Stomach (tissue), 9 donors: ENCODE data around the gene BFSP1. TPM values are rescaled to one million over a fixed set of nuclear protein-coding genes. Genes with fewer than 3 reads are reported as not detected.
A peak's percentile ranks its signal among the peaks of the same experiment; 100 is the strongest.

ENCODE experiments used
- DNase-seq, 2 donors: peaks; one replicate each; pipeline versions ENCODE4 v3.0.0 to v3.0.0-alpha.2; 2013 to 2019
- H3K27ac ChIP-seq, 5 donors: fragments of 200-600 bp in 4 of 5; sonication (generic) in 4 of 5; one replicate each; pipeline ENCODE4 v1.5.1; 2013 to 2019; ENCODE audit warnings: mild to moderate bottlenecking in 1 of 5, moderate library complexity in 1 of 5
- H3K27me3 ChIP-seq, 3 donors: fragments of 200-600 bp; sonication (generic); one replicate each; pipeline ENCODE4 v1.5.1; 2017 to 2019; ENCODE audit warnings: mixed run types in 1 of 3
- H3K36me3 ChIP-seq, 4 donors: fragments of 200-600 bp; sonication (generic); 1 replicate in 3 of 4; 2 replicates in 1 of 4; pipeline ENCODE4 v1.5.1; 2016 to 2019
- H3K4me1 ChIP-seq, 4 donors: fragments of 200-600 bp; sonication (generic); one replicate each; pipeline ENCODE4 v1.5.1; 2016 to 2019
- H3K4me3 ChIP-seq, 4 donors: fragments of 200-600 bp; sonication (generic) in 3 of 4; one replicate each; pipeline ENCODE4 v1.5.1; 2016 to 2019; ENCODE audit warnings: mild to moderate bottlenecking in 1 of 4
- H3K9me3 ChIP-seq, 4 donors: fragments of 200-600 bp; sonication (generic); one replicate each; pipeline ENCODE4 v1.5.1; 2016 to 2019
- EP300 ChIP-seq: sonication (generic); formaldehyde crosslinking; IDR thresholded peaks from one replicate; pipeline ENCODE4 v1.6.1; 2017; ENCODE audit warnings: antibody characterized with exemption
- POLR2A ChIP-seq, 4 donors: fragments of 450-650 bp; IDR thresholded peaks; one replicate each; pipeline ENCODE4 v1.6.1; 2016; ENCODE audit warnings: antibody characterized with exemption in 4 of 4, control low read depth in 2 of 4, mild to moderate bottlenecking in 1 of 4, moderate library complexity in 1 of 4
- POLR2AphosphoS5 ChIP-seq, 3 donors: sonication (generic); formaldehyde crosslinking; IDR thresholded peaks; one replicate each; pipeline ENCODE4 v1.6.1; 2016; ENCODE audit warnings: antibody characterized with exemption in 3 of 3
- WGBS, 5 donors: extraction: QIAGEN DNeasy Blood & Tissue Kit in 3 of 5; methylation state at CpG; one replicate each; pipeline versions ENCODE4 v1.1.5 to v1.1.7; 2013 to 2018; 5-methylcytosine and 5-hydroxymethylcytosine counted together
- intact Hi-C: fragments of 100-400 bp; cut with DNase I; formaldehyde crosslinking; loops from one replicate; pipeline ENCODE4 v1.15.1; 2023; ENCODE audit warnings: low total_unique reads
- polyA plus RNA-seq, 3 donors: library from polyadenylated mRNA; stranded (reverse); fragments of 200-250 nt; gene quantifications; one replicate each; pipeline ENCODE4 v1.2.3, GENCODE V29; 2013
- total RNA-seq, 5 donors: library from RNA; depleted of rRNA; stranded (reverse); fragments of >200 nt; gene quantifications; one replicate each; pipeline versions ENCODE4 v1.1.0 to v1.2.3, GENCODE V29; 2014 to 2016
- TF ChIP-seq, protein P1 (sequence below), 7 experiments: fragments of 450-650 bp in 4 of 7; fragments of 200-600 bp in 3 of 7; sonication (generic) in 3 of 7; IDR thresholded peaks; one replicate each; pipeline ENCODE4 v1.5.1; 2016 to 2019; ENCODE audit warnings: antibody characterized with exemption in 7 of 7, control low read depth in 2 of 7, mild to moderate bottlenecking in 1 of 7
- donor health status: healthy with polysubstance abuse.
- donor health status: Bipolar disorder and iron deficiency.
- donor health status: healthy.

Gene BFSP1
- total and polyA plus RNA-seq, 8 donors = 0.70 to 7.1 (median 1.7) TPM; not detected in 3

- peak overlapping the region; percentile 95 to 100 (median 99) for H3K27ac ChIP-seq
- intact Hi-C loops = no loop called here
- peak; percentile 58 to 85 for DNase-seq
- H3K36me3 ChIP-seq = peaks cover 0 to 11% (median 5%) of the 10 kb centered on the region in 4 donors
- no peaks in the 10 kb centered on the region for H3K9me3 ChIP-seq
- H3K4me3 ChIP-seq = peak overlapping the region; percentile 70 to 98 (median 92)
- peaks cover 15 to 62% (median 47%) of the 10 kb centered on the region in 4 donors for H3K4me1 ChIP-seq
- no peaks in the 10 kb centered on the region for H3K27me3 ChIP-seq
- WGBS, 5 donors = 0 to 2% (median 1%) methylated on average over 19 to 43 of the region's 43 CpGs
- TF ChIP-seq POLR2A (IDR thresholded peaks at IDR 0.05) (peak in 1 of 4 donors; percentile 25), EP300 (no peak), POLR2AphosphoS5 (IDR thresholded peaks at IDR 0.05) (peak in 2 of 3 donors; percentile 62 to 81)
- TF ChIP-seq, protein P1, sequence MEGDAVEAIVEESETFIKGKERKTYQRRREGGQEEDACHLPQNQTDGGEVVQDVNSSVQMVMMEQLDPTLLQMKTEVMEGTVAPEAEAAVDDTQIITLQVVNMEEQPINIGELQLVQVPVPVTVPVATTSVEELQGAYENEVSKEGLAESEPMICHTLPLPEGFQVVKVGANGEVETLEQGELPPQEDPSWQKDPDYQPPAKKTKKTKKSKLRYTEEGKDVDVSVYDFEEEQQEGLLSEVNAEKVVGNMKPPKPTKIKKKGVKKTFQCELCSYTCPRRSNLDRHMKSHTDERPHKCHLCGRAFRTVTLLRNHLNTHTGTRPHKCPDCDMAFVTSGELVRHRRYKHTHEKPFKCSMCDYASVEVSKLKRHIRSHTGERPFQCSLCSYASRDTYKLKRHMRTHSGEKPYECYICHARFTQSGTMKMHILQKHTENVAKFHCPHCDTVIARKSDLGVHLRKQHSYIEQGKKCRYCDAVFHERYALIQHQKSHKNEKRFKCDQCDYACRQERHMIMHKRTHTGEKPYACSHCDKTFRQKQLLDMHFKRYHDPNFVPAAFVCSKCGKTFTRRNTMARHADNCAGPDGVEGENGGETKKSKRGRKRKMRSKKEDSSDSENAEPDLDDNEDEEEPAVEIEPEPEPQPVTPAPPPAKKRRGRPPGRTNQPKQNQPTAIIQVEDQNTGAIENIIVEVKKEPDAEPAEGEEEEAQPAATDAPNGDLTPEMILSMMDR (IDR thresholded peaks at IDR 0.05) = no peak
Measured at GRCh38 chr20:17570347-17571152, 39.4 kb upstream of the BFSP1 start.

DNA sequence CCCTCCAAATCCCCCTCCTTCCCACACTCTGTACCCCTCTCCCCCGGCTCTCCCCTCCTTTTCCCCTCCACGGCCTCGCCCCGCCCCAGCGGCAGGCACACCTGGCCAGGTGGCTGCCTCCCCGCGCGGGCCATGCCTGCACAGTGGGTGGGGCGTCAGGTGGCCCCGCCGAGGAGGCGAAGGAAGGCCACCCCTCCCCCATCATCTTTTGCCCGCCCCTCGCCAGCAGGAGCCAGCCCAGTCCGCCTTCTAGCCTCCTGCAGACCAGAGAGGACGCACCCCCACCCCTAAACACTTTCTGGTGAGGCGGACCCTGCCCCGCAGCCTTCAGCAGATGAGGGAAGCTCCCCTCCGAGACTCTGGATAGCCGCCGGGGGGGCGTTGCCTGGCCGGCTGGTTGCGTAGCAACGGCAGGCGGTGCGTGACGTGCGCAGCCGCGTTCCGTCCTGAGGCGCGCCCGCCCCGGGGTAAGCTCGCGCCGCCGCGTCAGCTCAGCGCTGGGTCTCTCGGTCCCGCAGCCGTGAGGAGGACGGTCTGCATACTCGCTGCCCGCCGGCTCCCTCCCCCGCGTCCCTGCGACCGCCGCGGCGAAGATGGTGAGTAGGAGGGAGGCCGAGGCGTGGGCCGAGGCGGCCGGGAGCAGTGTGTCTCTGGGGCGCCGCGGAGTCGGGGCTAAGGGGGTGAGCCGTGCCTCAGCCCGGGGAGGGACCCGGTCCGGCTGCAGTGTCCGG, 38.6 kb upstream of the BFSP1 start, which contains the start of gene DSTN:
Gene DSTN (plus strand): TSS at position 460 of the 731 bp plus-strand sequence. CDS start 134 bp downstream, at position 594.
- H3K27me3 ChIP-seq = no peaks in the 10 kb centered on the region
- peaks cover 0 to 11% (median 5%) of the 10 kb centered on the region in 4 donors for H3K36me3 ChIP-seq
- peak within 1 kb of the TSS; percentile 95 to 100 (median 99) for H3K27ac ChIP-seq
- peak; percentile 99 to 100 (median 99) for TF ChIP-seq POLR2AphosphoS5 (IDR thresholded peaks at IDR 0.05)
- TF ChIP-seq POLR2A (IDR thresholded peaks at IDR 0.05) = peak in 3 of 4 donors; percentile 62 to 94 (median 90)
- peak; percentile 61 for TF ChIP-seq EP300
- TF ChIP-seq, protein P1 (IDR thresholded peaks at IDR 0.05) = no peak
- peak within 1 kb of the TSS; percentile 70 to 98 (median 92) for H3K4me3 ChIP-seq
- H3K4me1 ChIP-seq = peaks cover 17 to 62% (median 46%) of the 10 kb centered on the region in 4 donors
- peak; percentile 95 to 98 for DNase-seq
- intact Hi-C loops = no loop called here
- H3K9me3 ChIP-seq = no peaks in the 10 kb centered on the region
- WGBS, 5 donors = 0 to 2% (median 1%) methylated on average over 36 to 70 of the region's 70 CpGs; no CpG with 5 or more reads in 1 of the 5 donors

- no peaks in the 10 kb centered on the region for H3K9me3 ChIP-seq
- H3K36me3 ChIP-seq = peaks cover 0 to 8% (median 2%) of the 10 kb centered on the region in 4 donors
- peaks cover 17 to 56% (median 42%) of the 10 kb centered on the region in 4 donors for H3K4me1 ChIP-seq
- no peaks in the 10 kb centered on the region for H3K27me3 ChIP-seq
- intact Hi-C loops = no loop called here
- peak in 2 of 4 donors; percentile 33 to 44 for TF ChIP-seq POLR2A (IDR thresholded peaks at IDR 0.05)
- TF ChIP-seq EP300 = peak; percentile 72
- TF ChIP-seq, protein P1 (IDR thresholded peaks at IDR 0.05) = no peak
- peak; percentile 92 to 96 (median 94) for TF ChIP-seq POLR2AphosphoS5 (IDR thresholded peaks at IDR 0.05)
- peak overlapping the region; percentile 70 to 98 (median 92) for H3K4me3 ChIP-seq
- DNase-seq = peak; percentile 87 to 94
- peak overlapping the region; percentile 95 to 100 (median 99) for H3K27ac ChIP-seq
- WGBS, 5 donors = 1 to 5% (median 3%) methylated on average over 26 to 38 of the region's 38 CpGs
Measured at GRCh38 chr20:17568972-17569521, 37.9 kb upstream of the BFSP1 start.
